Liver (tissue), 9 donors: ENCODE results near the gene HOXB9. TPM values are rescaled to one million over a fixed set of nuclear protein-coding genes. Genes with fewer than 3 reads are reported as not detected.

ENCODE experiments used
- DNase-seq: peaks from one replicate; pipeline ENCODE4 v3.0.0-alpha.2; 2017; ENCODE audit warnings: low spot score
- H3K27ac ChIP-seq, 2 donors: one replicate each; pipeline ENCODE4 v1.7.0; 2013; ENCODE audit warnings: inconsistent platforms in 2 of 2, low read length in 2 of 2, control low read depth in 1 of 2, low read depth in 1 of 2, mild to moderate bottlenecking in 1 of 2
- H3K27me3 ChIP-seq, 4 donors: one replicate each; pipeline versions ENCODE4 v1.6.1 to v1.7.0; 2013; ENCODE audit warnings: low read length in 3 of 4, inconsistent platforms in 1 of 4, mild to moderate bottlenecking in 1 of 4, moderate library complexity in 1 of 4; ENCODE audit not compliant: control insufficient read depth in 4 of 4, insufficient read depth in 4 of 4
- H3K36me3 ChIP-seq, 4 donors: one replicate each; pipeline versions ENCODE4 v1.6.1 to v1.7.0; 2013; ENCODE audit warnings: low read length in 3 of 4, mild to moderate bottlenecking in 3 of 4, low read depth in 1 of 4, moderate library complexity in 1 of 4; ENCODE audit not compliant: control insufficient read depth in 4 of 4, insufficient read depth in 3 of 4
- H3K4me1 ChIP-seq, 4 donors: one replicate each; pipeline versions ENCODE4 v1.6.1 to v1.7.0; 2013; ENCODE audit warnings: low read length in 3 of 4, mild to moderate bottlenecking in 3 of 4, moderate library complexity in 1 of 4; ENCODE audit not compliant: control insufficient read depth in 4 of 4, insufficient read depth in 4 of 4
- H3K4me3 ChIP-seq, 3 donors: one replicate each; pipeline versions ENCODE4 v1.6.1 to v1.7.0; 2013; ENCODE audit warnings: low read length in 3 of 3, control low read depth in 1 of 3, low read depth in 1 of 3, mild to moderate bottlenecking in 1 of 3
- H3K9ac ChIP-seq, 2 donors: one replicate each; pipeline ENCODE4 v1.7.0; 2013; ENCODE audit warnings: low read length in 2 of 2, mild to moderate bottlenecking in 2 of 2, moderate library complexity in 2 of 2, control low read depth in 1 of 2, low read depth in 1 of 2
- H3K9me3 ChIP-seq, 4 donors: one replicate each; pipeline versions ENCODE4 v1.6.1 to v1.7.0; 2013; ENCODE audit warnings: low read length in 3 of 4; ENCODE audit not compliant: control insufficient read depth in 4 of 4
- ATF3 ChIP-seq: IDR thresholded peaks from 2 replicates; pipeline ENCODE4 v1.6.1; 2016; ENCODE audit warnings: antibody characterized with exemption
- CTCF ChIP-seq: fragments of 150-350 bp; IDR thresholded peaks from 2 replicates; pipeline ENCODE4 v1.5.1; 2017; ENCODE audit warnings: improper control_type of control experiment, low read depth, low read length; ENCODE audit not compliant: missing input control
- EGR1 ChIP-seq, 2 donors: IDR thresholded peaks; 2 replicates each; pipeline ENCODE4 v1.6.1; 2016 to 2018; ENCODE audit warnings: antibody characterized with exemption in 2 of 2, low read depth in 2 of 2
- FOXA1 ChIP-seq: IDR thresholded peaks from 2 replicates; pipeline ENCODE4 v1.6.1; 2016; ENCODE audit warnings: antibody characterized with exemption
- FOXA2 ChIP-seq: IDR thresholded peaks from 2 replicates; pipeline ENCODE4 v1.6.1; 2016; ENCODE audit warnings: antibody characterized with exemption
- GABPA ChIP-seq, 2 donors: IDR thresholded peaks in 1 of 2; conservative IDR thresholded peaks in 1 of 2; 2 replicates each; pipeline ENCODE4 v1.6.1; 2016; ENCODE audit warnings: antibody characterized with exemption in 2 of 2, mild to moderate bottlenecking in 1 of 2, moderate library complexity in 1 of 2
- HNF4A ChIP-seq, 2 donors: conservative IDR thresholded peaks; 2 replicates each; pipeline ENCODE4 v1.6.1; 2016; ENCODE audit warnings: antibody characterized with exemption in 2 of 2, mild to moderate bottlenecking in 2 of 2
- HNF4G ChIP-seq: IDR thresholded peaks from 2 replicates; pipeline ENCODE4 v1.6.1; 2016; ENCODE audit warnings: antibody characterized with exemption
- JUND ChIP-seq, 2 donors: IDR thresholded peaks; 2 replicates each; pipeline ENCODE4 v1.6.1; 2016; ENCODE audit warnings: antibody characterized with exemption in 2 of 2
- NR2F2 ChIP-seq: IDR thresholded peaks from 2 replicates; pipeline ENCODE4 v1.6.1; 2016; ENCODE audit warnings: antibody characterized with exemption
- RAD21 ChIP-seq, 2 donors: IDR thresholded peaks; 2 replicates each; pipeline ENCODE4 v1.6.1; 2016; ENCODE audit warnings: antibody characterized with exemption in 2 of 2, mild to moderate bottlenecking in 2 of 2
- RXRA ChIP-seq, 2 donors: IDR thresholded peaks; 2 replicates each; pipeline ENCODE4 v1.6.1; 2017 to 2018; ENCODE audit warnings: antibody characterized with exemption in 2 of 2, mild to moderate bottlenecking in 1 of 2
- SP1 ChIP-seq: IDR thresholded peaks from 2 replicates; pipeline ENCODE4 v1.6.1; 2018; ENCODE audit warnings: antibody characterized with exemption, mild to moderate bottlenecking
- TAF1 ChIP-seq: conservative IDR thresholded peaks from 2 replicates; pipeline ENCODE4 v1.6.1; 2016; ENCODE audit warnings: antibody characterized with exemption, mild to moderate bottlenecking
- YY1 ChIP-seq: IDR thresholded peaks from 2 replicates; pipeline ENCODE4 v1.6.1; 2016; ENCODE audit warnings: antibody characterized with exemption, mild to moderate bottlenecking
- ZBTB33 ChIP-seq: IDR thresholded peaks from 2 replicates; pipeline ENCODE4 v1.6.1; 2016; ENCODE audit warnings: antibody characterized with exemption
- WGBS: extraction: QIAGEN DNeasy Blood & Tissue Kit; methylation state at CpG from one replicate; pipeline ENCODE4 v1.1.7; 2013; 5-methylcytosine and 5-hydroxymethylcytosine counted together
- polyA plus RNA-seq, 2 donors: library from polyadenylated mRNA; stranded (reverse) in 1 of 2; unstranded in 1 of 2; fragments of 200-250 nt in 1 of 2; fragments of >200 nt in 1 of 2; fragmentation: Nextera tagmentation in 1 of 2; extraction: Ambion mirVana in 1 of 2; gene quantifications; one replicate each; pipeline versions ENCODE4 v1.2.1 to v1.2.3, GENCODE V29; 2013 to 2015
- total RNA-seq, 2 donors: library from RNA; depleted of rRNA; stranded (reverse); fragments of >200 nt; gene quantifications; one replicate each; pipeline ENCODE4 v1.2.3, GENCODE V29; 2014
- TF ChIP-seq, protein P1 (sequence below): IDR thresholded peaks from 2 replicates; pipeline ENCODE4 v1.6.1; 2016; ENCODE audit warnings: antibody characterized with exemption, mild to moderate bottlenecking
- TF ChIP-seq, protein P2 (sequence below): IDR thresholded peaks from 2 replicates; pipeline ENCODE4 v1.6.1; 2016; ENCODE audit warnings: antibody characterized with exemption
- donor health status: healthy.
- donor health status: healthy.
- donor health status: healthy.
- donor health status: healthy.
- donor health status: healthy.

HOXB9 gene
- total and polyA plus RNA-seq, 4 donors = not detected

DNA sequence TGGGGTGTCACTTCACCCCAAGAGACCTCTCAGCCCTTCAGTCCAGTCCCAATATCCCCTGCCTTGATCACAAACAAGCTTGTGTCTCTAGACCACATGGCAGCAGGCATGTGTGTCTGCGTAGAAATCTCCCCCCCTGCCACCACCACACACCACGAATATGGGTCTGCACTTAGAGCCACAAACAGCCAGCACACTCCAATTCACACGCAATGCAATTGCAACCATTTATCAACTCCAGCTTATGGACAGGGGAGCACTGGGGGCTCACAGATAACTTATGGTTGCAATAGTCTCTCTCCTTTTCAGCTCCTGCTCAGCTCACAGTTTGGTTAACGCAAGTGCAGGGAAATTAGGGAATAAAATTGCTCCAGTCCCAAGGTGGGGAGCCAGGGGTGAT, 2.6 kb downstream of the HOXB9 start (continued):
- TF ChIP-seq, protein P1, sequence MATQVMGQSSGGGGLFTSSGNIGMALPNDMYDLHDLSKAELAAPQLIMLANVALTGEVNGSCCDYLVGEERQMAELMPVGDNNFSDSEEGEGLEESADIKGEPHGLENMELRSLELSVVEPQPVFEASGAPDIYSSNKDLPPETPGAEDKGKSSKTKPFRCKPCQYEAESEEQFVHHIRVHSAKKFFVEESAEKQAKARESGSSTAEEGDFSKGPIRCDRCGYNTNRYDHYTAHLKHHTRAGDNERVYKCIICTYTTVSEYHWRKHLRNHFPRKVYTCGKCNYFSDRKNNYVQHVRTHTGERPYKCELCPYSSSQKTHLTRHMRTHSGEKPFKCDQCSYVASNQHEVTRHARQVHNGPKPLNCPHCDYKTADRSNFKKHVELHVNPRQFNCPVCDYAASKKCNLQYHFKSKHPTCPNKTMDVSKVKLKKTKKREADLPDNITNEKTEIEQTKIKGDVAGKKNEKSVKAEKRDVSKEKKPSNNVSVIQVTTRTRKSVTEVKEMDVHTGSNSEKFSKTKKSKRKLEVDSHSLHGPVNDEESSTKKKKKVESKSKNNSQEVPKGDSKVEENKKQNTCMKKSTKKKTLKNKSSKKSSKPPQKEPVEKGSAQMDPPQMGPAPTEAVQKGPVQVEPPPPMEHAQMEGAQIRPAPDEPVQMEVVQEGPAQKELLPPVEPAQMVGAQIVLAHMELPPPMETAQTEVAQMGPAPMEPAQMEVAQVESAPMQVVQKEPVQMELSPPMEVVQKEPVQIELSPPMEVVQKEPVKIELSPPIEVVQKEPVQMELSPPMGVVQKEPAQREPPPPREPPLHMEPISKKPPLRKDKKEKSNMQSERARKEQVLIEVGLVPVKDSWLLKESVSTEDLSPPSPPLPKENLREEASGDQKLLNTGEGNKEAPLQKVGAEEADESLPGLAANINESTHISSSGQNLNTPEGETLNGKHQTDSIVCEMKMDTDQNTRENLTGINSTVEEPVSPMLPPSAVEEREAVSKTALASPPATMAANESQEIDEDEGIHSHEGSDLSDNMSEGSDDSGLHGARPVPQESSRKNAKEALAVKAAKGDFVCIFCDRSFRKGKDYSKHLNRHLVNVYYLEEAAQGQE = no peak
- no peak for TF ChIP-seq RAD21 (IDR thresholded peaks at IDR 0.05)
- TF ChIP-seq, protein P2, sequence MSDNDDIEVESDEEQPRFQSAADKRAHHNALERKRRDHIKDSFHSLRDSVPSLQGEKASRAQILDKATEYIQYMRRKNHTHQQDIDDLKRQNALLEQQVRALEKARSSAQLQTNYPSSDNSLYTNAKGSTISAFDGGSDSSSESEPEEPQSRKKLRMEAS = no peak
- TF ChIP-seq GABPA (IDR thresholded peaks at IDR 0.05 in 1 of 2, conservative IDR thresholded peaks at IDR 0.05 in 1 of 2) = no peak

DNA sequence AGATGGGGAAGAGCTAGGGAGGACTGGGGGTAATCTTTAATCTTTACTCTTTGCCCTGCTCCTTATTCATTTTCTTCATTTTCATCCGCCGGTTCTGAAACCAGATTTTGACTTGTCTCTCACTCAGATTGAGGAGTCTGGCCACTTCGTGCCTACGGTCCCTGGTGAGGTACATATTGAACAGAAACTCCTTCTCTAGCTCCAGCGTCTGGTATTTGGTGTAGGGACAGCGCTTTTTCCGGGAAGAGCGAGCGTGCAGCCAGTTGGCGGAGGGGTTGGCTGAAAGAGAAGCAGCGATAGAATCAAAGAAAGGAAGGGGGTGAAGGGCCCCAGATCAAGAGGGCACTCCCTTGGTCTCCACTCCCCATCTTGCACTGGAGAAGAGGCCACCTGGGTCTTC, 3.3 kb downstream of the HOXB9 start:
- Histone ChIP-seq H3K4me3 (no peak overlapping the region), H3K27me3 (peaks cover 4 to 48% (median 33%) of the 10 kb centered on the region in 4 donors), H3K9ac (no peak overlapping the region), H3K27ac (no peak overlapping the region), H3K36me3 (no peaks in the 10 kb centered on the region), H3K4me1 (peaks cover 7 to 16% (median 13%) of the 10 kb centered on the region in 4 donors), H3K9me3 (no peaks in the 10 kb centered on the region)
- WGBS = 26% methylated on average over 11 of the region's 11 CpGs
- no peak for TF ChIP-seq RXRA (IDR thresholded peaks at IDR 0.05)
- no peak for TF ChIP-seq GABPA (IDR thresholded peaks at IDR 0.05 in 1 of 2, conservative IDR thresholded peaks at IDR 0.05 in 1 of 2)
- TF ChIP-seq EGR1 (IDR thresholded peaks at IDR 0.05; ENCODE audit: low read depth in 2 of 2) = no peak
- TF ChIP-seq FOXA1 = no peak
- no peak for TF ChIP-seq FOXA2
- no peak for TF ChIP-seq TAF1
- no peak for TF ChIP-seq YY1
- TF ChIP-seq RAD21 (IDR thresholded peaks at IDR 0.05) = no peak
- no peak for TF ChIP-seq ZBTB33
- no peak for TF ChIP-seq ATF3
- TF ChIP-seq, protein P2 = no peak
- no peak for TF ChIP-seq JUND (IDR thresholded peaks at IDR 0.05)
- TF ChIP-seq HNF4A (conservative IDR thresholded peaks at IDR 0.05) = no peak
- TF ChIP-seq CTCF = no peak
- TF ChIP-seq NR2F2 = no peak
- TF ChIP-seq SP1 = no peak
- TF ChIP-seq, protein P1 = no peak
- TF ChIP-seq HNF4G = no peak
- no peak for DNase-seq
